ENCODE data around the gene RAB24.

The RAB24 gene

DNA sequence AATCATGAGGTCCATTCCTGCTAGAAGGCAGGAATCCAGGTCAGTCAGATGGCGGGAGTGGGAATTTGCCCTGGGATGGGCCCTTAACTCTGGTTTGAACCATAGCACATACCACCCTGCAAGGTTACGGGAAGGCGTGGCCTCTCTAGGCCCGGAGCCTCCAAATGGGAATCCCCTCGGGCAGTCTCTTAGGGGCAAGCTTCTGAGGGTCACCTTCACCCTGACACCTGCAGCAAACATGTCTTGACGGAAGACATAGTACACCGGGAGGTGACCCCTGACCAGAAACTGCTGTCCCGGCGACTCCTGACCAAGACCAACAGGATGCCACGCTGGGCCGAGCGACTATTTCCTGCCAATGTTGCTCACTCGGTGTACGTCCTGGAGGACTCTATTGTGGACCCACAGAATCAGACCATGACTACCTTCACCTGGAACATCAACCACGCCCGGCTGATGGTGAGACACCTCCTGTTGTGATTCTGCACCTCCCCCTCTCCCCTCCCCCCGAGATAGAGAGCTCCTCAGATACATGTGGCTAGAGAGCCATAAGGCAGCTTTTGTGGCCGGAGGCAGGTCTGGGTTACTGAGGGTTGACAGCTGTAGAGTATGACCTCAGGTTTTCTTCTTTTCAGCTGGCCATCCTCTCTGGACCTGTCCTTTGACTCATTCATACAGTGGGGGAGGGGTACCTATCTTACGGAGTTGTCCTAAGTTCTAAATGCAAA is 1.0 kb upstream of the RAB24 start:
- peak overlapping the region; percentile 90 for H3K27ac ChIP-seq (ENCODE audit: low read depth, low read length)
- H3K4me1 ChIP-seq (ENCODE audit: control insufficient read depth in 5 of 5, insufficient read depth in 5 of 5, low read length in 5 of 5) = peaks cover 12 to 81% (median 60%) of the 10 kb centered on the region in 5 donors
- no peaks in the 10 kb centered on the region for H3K27me3 ChIP-seq (ENCODE audit: control insufficient read depth in 5 of 5, insufficient read depth in 4 of 5, low read length in 5 of 5)
- peak overlapping the region; percentile 67 to 99 (median 89) for H3K4me3 ChIP-seq (ENCODE audit: low read depth in 1 of 5, low read length in 5 of 5)
- H3K9ac ChIP-seq (ENCODE audit: low read length in 5 of 5) = peak overlapping the region; percentile 84 to 95 (median 88)
- H3K36me3 ChIP-seq (ENCODE audit: control insufficient read depth in 5 of 5, insufficient read depth in 5 of 5, low read length in 5 of 5) = peaks cover 0 to 31% (median 29%) of the 10 kb centered on the region in 5 donors
- H3K9me3 ChIP-seq (ENCODE audit: control insufficient read depth in 5 of 5, low read length in 5 of 5) = no peaks in the 10 kb centered on the region

DNA sequence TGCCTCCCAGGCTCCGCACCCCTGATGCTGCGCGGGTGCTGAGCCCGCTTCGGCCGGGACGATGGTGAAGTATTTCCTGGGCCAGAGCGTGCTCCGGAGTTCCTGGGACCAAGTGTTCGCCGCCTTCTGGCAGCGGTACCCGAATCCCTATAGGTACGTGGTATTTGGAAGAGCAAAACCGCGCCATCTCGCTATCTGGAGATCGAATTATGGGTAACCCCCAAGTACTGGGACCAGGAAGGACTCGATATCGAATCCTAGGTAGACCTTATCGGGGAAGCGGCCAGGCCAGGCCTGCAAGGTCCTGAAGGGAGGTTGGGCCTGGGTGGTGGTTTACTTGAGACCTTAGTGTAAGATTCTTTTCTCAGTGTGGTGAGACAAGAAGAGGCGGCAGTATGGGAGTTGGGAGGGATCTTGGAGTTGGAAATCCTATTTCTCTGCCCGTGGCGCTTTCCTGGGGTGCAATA is 439 bp upstream of the RAB24 start:
- peaks cover 12 to 83% (median 60%) of the 10 kb centered on the region in 5 donors for H3K4me1 ChIP-seq (ENCODE audit: control insufficient read depth in 5 of 5, insufficient read depth in 5 of 5, low read length in 5 of 5)
- H3K27me3 ChIP-seq (ENCODE audit: control insufficient read depth in 5 of 5, insufficient read depth in 4 of 5, low read length in 5 of 5) = no peaks in the 10 kb centered on the region
- peak overlapping the region; percentile 67 to 99 (median 89) for H3K4me3 ChIP-seq (ENCODE audit: low read depth in 1 of 5, low read length in 5 of 5)
- peak overlapping the region; percentile 90 for H3K27ac ChIP-seq (ENCODE audit: low read depth, low read length)
- no peaks in the 10 kb centered on the region for H3K9me3 ChIP-seq (ENCODE audit: control insufficient read depth in 5 of 5, low read length in 5 of 5)
- H3K36me3 ChIP-seq (ENCODE audit: control insufficient read depth in 5 of 5, insufficient read depth in 5 of 5, low read length in 5 of 5) = peaks cover 0 to 32% (median 28%) of the 10 kb centered on the region in 5 donors
- H3K9ac ChIP-seq (ENCODE audit: low read length in 5 of 5) = peak overlapping the region; percentile 84 to 95 (median 88)

DNA sequence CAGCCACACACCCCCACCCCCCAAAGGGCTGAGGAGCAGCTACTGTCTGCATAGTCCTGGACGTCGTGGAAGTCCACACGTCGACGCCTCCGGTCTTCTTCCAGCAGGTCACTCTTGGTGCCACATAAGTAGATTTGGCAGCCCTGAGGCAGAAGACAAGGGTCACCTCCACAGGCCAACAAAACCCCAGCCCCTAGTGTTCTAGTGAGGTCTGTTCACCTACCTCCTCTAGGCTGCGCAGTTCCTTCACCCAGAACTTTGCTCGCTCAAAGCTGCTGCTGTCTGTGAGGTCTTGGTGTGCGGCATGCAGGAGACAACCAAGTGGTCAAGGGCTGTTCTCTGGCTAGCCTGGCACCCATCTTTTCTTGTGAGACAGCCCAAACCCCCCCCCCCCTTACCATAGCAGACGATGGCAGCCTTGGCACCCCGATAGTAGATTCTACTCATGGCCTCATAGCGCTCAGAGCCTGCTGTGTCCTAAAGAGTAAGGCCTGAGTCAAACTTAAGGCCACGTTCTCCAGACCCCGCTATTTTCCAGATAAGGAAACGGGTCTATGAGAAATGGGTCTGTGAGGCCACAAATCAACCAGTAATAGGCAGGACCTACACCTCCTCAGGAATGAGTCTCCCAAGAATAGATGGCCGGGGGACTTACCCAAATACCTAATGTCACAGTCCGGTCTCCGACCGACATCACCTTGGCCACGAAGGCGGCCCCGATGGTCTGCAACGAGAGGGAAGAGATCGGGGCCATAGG is 987 bp downstream of the RAB24 start:
- peaks cover 0 to 32% (median 27%) of the 10 kb centered on the region in 5 donors for H3K36me3 ChIP-seq (ENCODE audit: control insufficient read depth in 5 of 5, insufficient read depth in 5 of 5, low read length in 5 of 5)
- peak overlapping the region in 4 of 5 donors; percentile 63 to 95 (median 90) for H3K9ac ChIP-seq (ENCODE audit: low read length in 5 of 5)
- peak overlapping the region; percentile 90 for H3K27ac ChIP-seq (ENCODE audit: low read depth, low read length)
- no peaks in the 10 kb centered on the region for H3K9me3 ChIP-seq (ENCODE audit: control insufficient read depth in 5 of 5, low read length in 5 of 5)
- peak overlapping the region; percentile 67 to 89 (median 81) for H3K4me3 ChIP-seq (ENCODE audit: low read depth in 1 of 5, low read length in 5 of 5)
- peaks cover 17 to 86% (median 69%) of the 10 kb centered on the region in 5 donors for H3K4me1 ChIP-seq (ENCODE audit: control insufficient read depth in 5 of 5, insufficient read depth in 5 of 5, low read length in 5 of 5)
- H3K27me3 ChIP-seq (ENCODE audit: control insufficient read depth in 5 of 5, insufficient read depth in 4 of 5, low read length in 5 of 5) = no peaks in the 10 kb centered on the region

DNA sequence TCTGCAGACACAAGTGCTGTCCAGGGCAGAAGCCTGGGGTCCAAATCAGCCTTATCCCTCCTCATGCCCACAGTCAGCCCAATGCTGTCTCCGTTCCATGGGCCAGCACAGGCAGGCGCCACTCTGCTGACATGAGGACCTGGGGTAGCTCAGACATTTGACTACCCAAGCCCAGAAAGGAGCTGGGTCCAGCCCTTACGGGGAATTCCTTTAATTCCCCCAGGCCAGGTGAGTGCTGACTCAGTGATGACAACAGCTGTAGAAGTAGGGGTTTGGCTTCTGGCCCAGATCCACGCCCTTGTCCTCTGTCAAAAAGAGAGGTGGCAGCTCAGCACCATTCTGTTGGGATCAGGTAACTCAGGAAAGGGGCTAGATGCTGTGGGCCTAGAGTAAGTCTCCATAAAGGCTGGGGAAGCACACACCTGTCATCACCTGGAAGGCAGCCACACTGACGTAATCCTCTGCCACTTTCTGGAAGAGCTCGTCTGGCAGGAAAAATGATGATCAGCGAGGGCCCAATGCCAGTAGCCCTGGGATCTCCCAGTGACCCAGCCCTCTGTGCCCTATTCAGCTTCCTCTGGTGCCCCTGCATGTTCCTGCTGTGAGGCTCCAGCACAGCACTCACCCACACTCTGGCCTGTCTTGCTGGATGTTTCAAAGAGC is 1.9 kb downstream of the RAB24 start:
- peaks cover 0 to 29% (median 20%) of the 10 kb centered on the region in 5 donors for H3K36me3 ChIP-seq (ENCODE audit: control insufficient read depth in 5 of 5, insufficient read depth in 5 of 5, low read length in 5 of 5)
- no peaks in the 10 kb centered on the region for H3K27me3 ChIP-seq (ENCODE audit: control insufficient read depth in 5 of 5, insufficient read depth in 4 of 5, low read length in 5 of 5)
- H3K27ac ChIP-seq (ENCODE audit: low read depth, low read length) = peak overlapping the region; percentile 90
- no peaks in the 10 kb centered on the region for H3K9me3 ChIP-seq (ENCODE audit: control insufficient read depth in 5 of 5, low read length in 5 of 5)
- H3K4me3 ChIP-seq (ENCODE audit: low read depth in 1 of 5, low read length in 5 of 5) = no peak overlapping the region
- peaks cover 17 to 83% (median 66%) of the 10 kb centered on the region in 5 donors for H3K4me1 ChIP-seq (ENCODE audit: control insufficient read depth in 5 of 5, insufficient read depth in 5 of 5, low read length in 5 of 5)
- H3K9ac ChIP-seq (ENCODE audit: low read length in 5 of 5) = peak overlapping the region in 2 of 5 donors; percentile 90 to 91

DNA sequence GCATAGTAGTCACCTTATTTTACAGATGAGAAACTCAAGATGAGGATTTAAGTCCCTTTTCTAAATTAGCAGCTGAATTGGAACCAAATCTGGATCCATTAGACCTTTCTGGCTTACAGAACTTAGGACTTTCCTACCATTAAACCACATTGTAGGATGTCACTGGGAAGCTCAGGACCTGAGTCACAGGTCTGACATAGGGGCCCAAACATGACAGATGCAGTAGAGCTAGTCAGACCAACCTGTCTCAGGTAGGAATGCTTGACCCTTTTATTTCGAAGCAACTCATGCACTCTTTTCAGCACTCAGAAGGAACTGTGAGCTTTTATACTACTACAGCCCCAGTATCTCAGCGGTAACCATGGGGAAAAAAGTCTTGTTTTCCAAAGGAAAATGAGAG is 2.6 kb downstream of the RAB24 start:
- H3K36me3 ChIP-seq (ENCODE audit: control insufficient read depth in 5 of 5, insufficient read depth in 5 of 5, low read length in 5 of 5) = peaks cover 0 to 29% (median 17%) of the 10 kb centered on the region in 5 donors
- H3K27me3 ChIP-seq (ENCODE audit: control insufficient read depth in 5 of 5, insufficient read depth in 4 of 5, low read length in 5 of 5) = no peaks in the 10 kb centered on the region
- peak overlapping the region in 1 of 5 donors; percentile 24 for H3K9ac ChIP-seq (ENCODE audit: low read length in 5 of 5)
- H3K27ac ChIP-seq (ENCODE audit: low read depth, low read length) = peak overlapping the region; percentile 90
- H3K9me3 ChIP-seq (ENCODE audit: control insufficient read depth in 5 of 5, low read length in 5 of 5) = no peaks in the 10 kb centered on the region
- H3K4me1 ChIP-seq (ENCODE audit: control insufficient read depth in 5 of 5, insufficient read depth in 5 of 5, low read length in 5 of 5) = peaks cover 21 to 83% (median 73%) of the 10 kb centered on the region in 5 donors
- no peak overlapping the region for H3K4me3 ChIP-seq (ENCODE audit: low read depth in 1 of 5, low read length in 5 of 5)

DNA sequence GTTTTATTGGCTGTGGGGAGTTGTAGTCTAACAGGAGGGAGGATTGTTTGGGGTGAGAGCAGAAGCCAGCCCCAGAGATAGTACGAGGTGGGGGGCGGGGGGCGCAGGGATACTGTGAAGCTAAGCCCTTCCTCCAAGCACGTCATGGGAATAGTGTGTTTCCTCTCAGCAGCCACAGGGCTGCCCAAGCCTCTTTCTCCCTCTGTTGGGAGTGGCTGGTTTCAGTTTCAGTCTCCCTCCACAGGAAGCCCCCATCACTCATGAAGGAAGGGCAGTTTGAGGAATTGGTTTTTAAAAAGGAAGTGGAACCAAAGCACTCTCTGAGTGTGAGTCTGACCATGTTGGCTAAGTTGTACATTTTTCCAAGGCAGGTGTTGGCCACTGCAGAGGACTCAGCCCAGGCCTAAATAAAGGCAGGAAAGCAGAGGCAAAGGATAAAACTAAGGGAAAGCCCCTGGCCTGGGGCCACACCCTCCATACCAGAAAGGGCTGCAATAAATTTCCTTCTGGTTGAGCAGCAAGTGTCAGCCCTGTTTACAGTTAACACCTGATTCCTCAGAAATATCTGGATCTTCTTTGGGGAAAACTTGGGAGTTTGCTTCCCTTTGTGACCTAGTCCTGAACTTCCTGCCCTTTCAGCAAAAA is 3.2 kb downstream of the RAB24 start:
- peak overlapping the region; percentile 90 for H3K27ac ChIP-seq (ENCODE audit: low read depth, low read length)
- no peak overlapping the region for H3K4me3 ChIP-seq (ENCODE audit: low read depth in 1 of 5, low read length in 5 of 5)
- no peaks in the 10 kb centered on the region for H3K27me3 ChIP-seq (ENCODE audit: control insufficient read depth in 5 of 5, insufficient read depth in 4 of 5, low read length in 5 of 5)
- H3K36me3 ChIP-seq (ENCODE audit: control insufficient read depth in 5 of 5, insufficient read depth in 5 of 5, low read length in 5 of 5) = peaks cover 3 to 29% (median 17%) of the 10 kb centered on the region in 5 donors
- peaks cover 21 to 83% (median 74%) of the 10 kb centered on the region in 5 donors for H3K4me1 ChIP-seq (ENCODE audit: control insufficient read depth in 5 of 5, insufficient read depth in 5 of 5, low read length in 5 of 5)
- no peaks in the 10 kb centered on the region for H3K9me3 ChIP-seq (ENCODE audit: control insufficient read depth in 5 of 5, low read length in 5 of 5)
- peak overlapping the region in 1 of 5 donors; percentile 24 for H3K9ac ChIP-seq (ENCODE audit: low read length in 5 of 5)

DNA sequence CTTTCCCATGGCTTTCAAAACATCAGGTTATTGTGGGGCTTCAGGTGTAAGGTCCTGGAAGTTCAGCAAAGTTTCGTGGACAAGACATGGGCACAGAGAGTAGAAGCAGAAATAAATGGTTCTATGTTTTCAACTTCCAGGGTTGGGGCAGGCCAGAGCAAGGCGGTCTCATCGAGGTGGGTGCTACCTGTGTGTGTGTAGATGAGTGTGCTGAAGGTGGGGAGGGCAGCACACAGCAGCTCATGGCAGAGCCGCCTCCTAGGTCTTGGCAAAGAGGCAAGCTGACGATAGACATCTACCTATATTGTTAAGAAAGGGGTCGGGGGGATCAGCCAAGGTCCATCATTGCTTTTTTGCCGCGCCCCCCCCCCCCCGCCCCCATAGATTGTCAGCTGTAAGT is 3.8 kb downstream of the RAB24 start:
- Histone ChIP-seq H3K27me3 (ENCODE audit: control insufficient read depth in 5 of 5, insufficient read depth in 4 of 5, low read length in 5 of 5) (no peaks in the 10 kb centered on the region), H3K27ac (ENCODE audit: low read depth, low read length) (peak overlapping the region; percentile 90), H3K4me1 (ENCODE audit: control insufficient read depth in 5 of 5, insufficient read depth in 5 of 5, low read length in 5 of 5) (peaks cover 21 to 76% (median 70%) of the 10 kb centered on the region in 5 donors), H3K36me3 (ENCODE audit: control insufficient read depth in 5 of 5, insufficient read depth in 5 of 5, low read length in 5 of 5) (peaks cover 5 to 35% (median 23%) of the 10 kb centered on the region in 5 donors), H3K4me3 (ENCODE audit: low read depth in 1 of 5, low read length in 5 of 5) (no peak overlapping the region), H3K9ac (ENCODE audit: low read length in 5 of 5) (peak overlapping the region in 1 of 5 donors; percentile 49), H3K9me3 (ENCODE audit: control insufficient read depth in 5 of 5, low read length in 5 of 5) (no peaks in the 10 kb centered on the region)

DNA sequence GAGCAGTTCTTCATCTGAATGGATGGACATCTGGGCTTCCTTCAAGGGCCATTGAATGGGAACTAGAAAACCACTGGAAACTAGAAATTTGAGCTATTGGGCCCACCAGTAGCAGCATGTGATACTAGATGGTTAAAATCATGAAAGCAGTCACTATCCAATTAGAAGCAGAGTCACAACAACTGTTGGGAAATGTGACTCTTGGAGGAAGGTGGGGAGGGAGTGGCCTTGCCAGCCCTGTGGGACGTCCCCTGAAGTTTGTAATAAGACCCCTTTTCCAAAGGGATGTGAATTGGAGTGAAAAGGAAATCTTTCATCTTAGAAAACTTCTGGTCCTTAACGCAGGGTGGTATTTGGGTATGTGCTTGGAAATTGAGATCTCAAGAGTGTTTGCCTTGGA is 5.6 kb downstream of the RAB24 start:
- Histone ChIP-seq H3K9ac (ENCODE audit: low read length in 5 of 5) (no peak overlapping the region), H3K4me1 (ENCODE audit: control insufficient read depth in 5 of 5, insufficient read depth in 5 of 5, low read length in 5 of 5) (peaks cover 19 to 63% (median 56%) of the 10 kb centered on the region in 5 donors), H3K27me3 (ENCODE audit: control insufficient read depth in 5 of 5, insufficient read depth in 4 of 5, low read length in 5 of 5) (no peaks in the 10 kb centered on the region), H3K9me3 (ENCODE audit: control insufficient read depth in 5 of 5, low read length in 5 of 5) (no peaks in the 10 kb centered on the region), H3K27ac (ENCODE audit: low read depth, low read length) (no peak overlapping the region), H3K36me3 (ENCODE audit: control insufficient read depth in 5 of 5, insufficient read depth in 5 of 5, low read length in 5 of 5) (peaks cover 5 to 53% (median 39%) of the 10 kb centered on the region in 5 donors), H3K4me3 (ENCODE audit: low read depth in 1 of 5, low read length in 5 of 5) (no peak overlapping the region)

DNA sequence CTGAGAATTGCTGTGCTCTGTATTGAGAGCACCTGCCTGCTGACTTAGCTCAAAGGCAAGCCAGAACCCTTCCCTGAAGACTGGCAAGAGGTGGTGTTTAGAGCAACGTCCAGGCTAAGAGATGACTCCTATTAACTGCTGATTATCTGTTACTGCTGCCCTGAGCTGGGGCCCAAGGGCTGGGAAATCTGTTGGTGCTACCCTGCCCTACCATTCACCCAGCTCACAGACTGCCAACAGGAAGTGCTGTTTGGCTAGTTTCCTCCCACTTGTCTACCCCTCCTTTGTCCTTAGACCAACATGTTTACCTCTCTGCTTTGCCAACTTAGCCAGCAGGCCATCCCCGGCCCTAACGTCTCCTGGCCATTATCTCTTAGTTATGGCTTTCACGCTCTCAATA is 6.9 kb downstream of the RAB24 start:
- no peak overlapping the region for H3K9ac ChIP-seq (ENCODE audit: low read length in 5 of 5)
- H3K27ac ChIP-seq (ENCODE audit: low read depth, low read length) = peak overlapping the region; percentile 15
- H3K36me3 ChIP-seq (ENCODE audit: control insufficient read depth in 5 of 5, insufficient read depth in 5 of 5, low read length in 5 of 5) = peaks cover 14 to 63% (median 49%) of the 10 kb centered on the region in 5 donors
- H3K9me3 ChIP-seq (ENCODE audit: control insufficient read depth in 5 of 5, low read length in 5 of 5) = no peaks in the 10 kb centered on the region
- H3K27me3 ChIP-seq (ENCODE audit: control insufficient read depth in 5 of 5, insufficient read depth in 4 of 5, low read length in 5 of 5) = no peaks in the 10 kb centered on the region
- H3K4me1 ChIP-seq (ENCODE audit: control insufficient read depth in 5 of 5, insufficient read depth in 5 of 5, low read length in 5 of 5) = peaks cover 15 to 49% (median 42%) of the 10 kb centered on the region in 5 donors
- H3K4me3 ChIP-seq (ENCODE audit: low read depth in 1 of 5, low read length in 5 of 5) = no peak overlapping the region
